Activated B cell treated with CpG ODN at 0.5 μM for 24 hours (primary cell): ENCODE results near the gene AMER3. TPM values are rescaled to one million over a fixed set of nuclear protein-coding genes. Genes with fewer than 3 reads are reported as not detected.
"Not testable (repeated sequence)": the region's sequence is repeated elsewhere in the genome, so short reads cannot be mapped to it uniquely, and the experiment has no call there.

ENCODE experiments used
- ATAC-seq: fragments of 200-7000 bp; cut with Tn5 transposase; one replicate; pipeline ENCODE4 v1.10.0; 2021; ENCODE audit warnings: low read depth, mild to moderate bottlenecking, moderate library complexity
- CTCF ChIA-PET: fragments of 350-600 bp; sonication (Branson Sonifier 250); formaldehyde crosslinking; loops from one replicate; lab custom pipeline; 2021; ENCODE audit warnings: antibody characterized with exemption; lab: Charles Lee
- POLR2A ChIA-PET: fragments of 350-600 bp; sonication (Branson Sonifier 250); formaldehyde crosslinking; loops from one replicate; lab custom pipeline; 2021; ENCODE audit warnings: antibody characterized with exemption; lab: Charles Lee
- DNase-seq: peaks from one replicate; pipeline ENCODE4 v3.0.0; 2022
- H3K27ac Mint-ChIP-seq: one replicate; pipeline ENCODE4 v1.8.0; 2020; ENCODE audit warnings: mixed read lengths
- H3K27me3 Mint-ChIP-seq: one replicate; pipeline ENCODE4 v1.8.0; 2021; ENCODE audit warnings: mixed read lengths
- H3K36me3 Mint-ChIP-seq: one replicate; pipeline ENCODE4 v1.8.0; 2021; ENCODE audit warnings: low read depth, mixed read lengths
- H3K4me1 Mint-ChIP-seq: one replicate; pipeline ENCODE4 v1.8.0; 2021; ENCODE audit warnings: mixed read lengths
- H3K4me3 Mint-ChIP-seq: one replicate; pipeline ENCODE4 v1.8.0; 2020; ENCODE audit warnings: mild to moderate bottlenecking, mixed read lengths
- H3K9me3 Mint-ChIP-seq: one replicate; pipeline ENCODE4 v1.8.0; 2020; ENCODE audit warnings: mixed read lengths
- intact Hi-C: fragments of 100-400 bp; cut with micrococcal nuclease; formaldehyde crosslinking; loops from one replicate; pipeline ENCODE4 v1.15.1; 2024
- total RNA-seq: library from RNA; stranded (reverse); gene quantifications from 2 replicates; pipeline ENCODE4 v1.2.3, GENCODE V29; 2022
- TF ChIP-seq, protein P1 (sequence below): fragments of 200-600 bp; IDR thresholded peaks from one replicate; pipeline ENCODE4 v1.8.0; 2022; ENCODE audit warnings: antibody characterized with exemption, mild to moderate bottlenecking

Gene AMER3
- total RNA-seq, 1 donor from 2014 or later, result not detected

- intact Hi-C loops, result loop anchor here (10.0 kb wide), 1 partner anchor 385 kb away; the partner anchor contains the start of gene IMP4
- Mint-ChIP-seq H3K9me3 (peaks cover 3% of the 10 kb centered on the region), H3K4me1 (peaks cover 15% of the 10 kb centered on the region), H3K27me3 (no peaks in the 10 kb centered on the region), H3K4me3 (no peak overlapping the region), H3K27ac (no peak overlapping the region), H3K36me3 (no peaks in the 10 kb centered on the region)
- ChIA-PET POLR2A (no interaction called here), CTCF (no interaction called here)
- TF ChIP-seq, protein P1, sequence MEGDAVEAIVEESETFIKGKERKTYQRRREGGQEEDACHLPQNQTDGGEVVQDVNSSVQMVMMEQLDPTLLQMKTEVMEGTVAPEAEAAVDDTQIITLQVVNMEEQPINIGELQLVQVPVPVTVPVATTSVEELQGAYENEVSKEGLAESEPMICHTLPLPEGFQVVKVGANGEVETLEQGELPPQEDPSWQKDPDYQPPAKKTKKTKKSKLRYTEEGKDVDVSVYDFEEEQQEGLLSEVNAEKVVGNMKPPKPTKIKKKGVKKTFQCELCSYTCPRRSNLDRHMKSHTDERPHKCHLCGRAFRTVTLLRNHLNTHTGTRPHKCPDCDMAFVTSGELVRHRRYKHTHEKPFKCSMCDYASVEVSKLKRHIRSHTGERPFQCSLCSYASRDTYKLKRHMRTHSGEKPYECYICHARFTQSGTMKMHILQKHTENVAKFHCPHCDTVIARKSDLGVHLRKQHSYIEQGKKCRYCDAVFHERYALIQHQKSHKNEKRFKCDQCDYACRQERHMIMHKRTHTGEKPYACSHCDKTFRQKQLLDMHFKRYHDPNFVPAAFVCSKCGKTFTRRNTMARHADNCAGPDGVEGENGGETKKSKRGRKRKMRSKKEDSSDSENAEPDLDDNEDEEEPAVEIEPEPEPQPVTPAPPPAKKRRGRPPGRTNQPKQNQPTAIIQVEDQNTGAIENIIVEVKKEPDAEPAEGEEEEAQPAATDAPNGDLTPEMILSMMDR, result no peak
- DNase-seq (no peak), ATAC-seq (no peak)
These were observed 25.7 kb upstream of the AMER3 start for GRCh38 chr2:130729322-130730299.

GRCh38 chr2:130732257-130732656 is 23.1 kb upstream of the AMER3 start:
- intact Hi-C loops, H3K27me3 Mint-ChIP-seq: not testable (repeated sequence)

DNA sequence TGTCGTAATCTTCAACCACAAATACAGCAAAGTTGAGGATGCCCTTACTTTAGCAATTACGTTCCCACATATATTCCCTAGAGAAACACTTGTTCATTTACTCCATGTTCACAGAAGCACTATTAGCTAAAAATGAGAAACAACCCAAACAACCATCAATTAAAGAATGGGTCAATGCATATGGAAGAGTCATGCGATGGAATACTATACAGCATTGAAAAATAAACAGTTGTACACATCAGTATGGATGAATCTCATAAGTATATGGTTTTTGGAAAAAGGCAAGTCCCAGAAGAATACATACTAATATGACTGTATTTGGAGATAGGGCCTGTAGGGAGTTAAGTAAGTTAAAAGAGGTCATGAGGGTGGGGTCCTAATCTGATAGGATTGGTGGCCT is 20.1 kb upstream of the AMER3 start:
- POLR2A ChIA-PET, result no interaction called here
- Mint-ChIP-seq H3K27ac (no peak overlapping the region), H3K27me3 (peaks cover 7% of the 10 kb centered on the region), H3K4me1 (no peaks in the 10 kb centered on the region), H3K36me3 (no peaks in the 10 kb centered on the region), H3K9me3 (peaks cover 5% of the 10 kb centered on the region), H3K4me3 (no peak overlapping the region)
- CTCF ChIA-PET, result no interaction called here
- TF ChIP-seq, protein P1, result no peak
- ATAC-seq, result no peak
- intact Hi-C loops, result no loop called here
- no peak for DNase-seq

More at GRCh38 chr2:130732257-130732656, 23.1 kb upstream of the AMER3 start:
- H3K27ac Mint-ChIP-seq, H3K36me3 Mint-ChIP-seq, H3K4me1 Mint-ChIP-seq, H3K4me3 Mint-ChIP-seq, H3K9me3 Mint-ChIP-seq, ATAC-seq, DNase-seq, POLR2A ChIA-PET, CTCF ChIA-PET: not testable (repeated sequence)

- no peak for DNase-seq
- Mint-ChIP-seq H3K27me3 (peaks cover 10% of the 10 kb centered on the region), H3K4me3 (no peak overlapping the region), H3K4me1 (no peaks in the 10 kb centered on the region), H3K36me3 (no peaks in the 10 kb centered on the region), H3K9me3 (peaks cover 5% of the 10 kb centered on the region), H3K27ac (no peak overlapping the region)
- intact Hi-C loops, result no loop called here
- ChIA-PET CTCF (no interaction called here), POLR2A (no interaction called here)
- TF ChIP-seq, protein P1, result no peak
- no peak for ATAC-seq
These were observed 18.9 kb upstream of the AMER3 start for GRCh38 chr2:130736487-130736886.

DNA sequence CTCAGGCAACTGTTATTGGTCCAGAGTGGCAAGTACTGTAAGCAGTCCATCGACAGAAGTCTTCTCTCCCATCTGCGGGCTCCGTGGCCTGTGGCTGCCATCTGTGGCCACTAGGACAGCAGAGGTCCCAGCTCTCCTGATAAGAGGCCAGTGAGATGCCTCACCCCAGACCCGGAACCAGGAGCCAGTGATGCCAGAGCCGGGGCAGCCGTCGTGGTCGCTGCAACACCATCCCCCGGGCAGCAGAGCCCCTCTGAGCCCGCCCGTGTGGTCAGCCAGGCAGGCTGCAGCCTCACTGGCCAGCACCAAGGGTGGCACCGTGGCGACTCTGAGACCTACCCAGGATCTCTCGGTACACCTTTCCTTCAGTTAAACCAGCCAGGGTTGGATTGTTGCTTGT is 17.7 kb upstream of the AMER3 start:
- no peak overlapping the region for H3K4me3 Mint-ChIP-seq

More for the DNA sequence above, 17.7 kb upstream of the AMER3 start:
- Mint-ChIP-seq H3K27me3 (peaks cover 10% of the 10 kb centered on the region), H3K4me1 (no peaks in the 10 kb centered on the region), H3K36me3 (no peaks in the 10 kb centered on the region), H3K27ac (no peak overlapping the region), H3K9me3 (peaks cover 5% of the 10 kb centered on the region)
- intact Hi-C loops, result no loop called here
- POLR2A ChIA-PET, result no interaction called here
- no peak for ATAC-seq
- CTCF ChIA-PET, result no interaction called here
- no peak for DNase-seq
- TF ChIP-seq, protein P1, result no peak
